HG03097 (cell line): Measurements from ENCODE around the gene APBB1IP.

Source experiments
- ATAC-seq: cut with Tn5 transposase; IDR thresholded peaks from one replicate; pipeline ENCODE4 v1.9.1; 2021; ENCODE audit not compliant: unreplicated experiment, low FRiP score

Gene APBB1IP

GRCh38 chr10:26612151-26612915, 174.2 kb downstream of the APBB1IP start:
- no peak for ATAC-seq
